Left hindlimb (tissue), 1 donor: Measurements from ENCODE around the gene LRTM1.

Experiments used
- DNase-seq: peaks from one replicate; pipeline ENCODE4 v3.0.0-alpha.2; 2018

Gene LRTM1

GRCh38 chr3:54928046-54928770, at the start of gene LRTM1:
Gene LRTM1, minus strand, starts transcription at chr3:54928059. Its CDS starts 148 bp downstream, at chr3:54927911.
- DNase-seq, result no peak

- DNase-seq, result no peak
These were observed 49.6 kb upstream of the LRTM1 start for GRCh38 chr3:54977439-54977838.

GRCh38 chr3:54970895-54971294, 43.0 kb upstream of the LRTM1 start:
- no peak for DNase-seq

GRCh38 chr3:54969652-54970051, 41.8 kb upstream of the LRTM1 start:
- no peak for DNase-seq

- no peak for DNase-seq
These were observed 40.8 kb upstream of the LRTM1 start for GRCh38 chr3:54968546-54969172.

- no peak for DNase-seq
These were observed 39.9 kb upstream of the LRTM1 start for GRCh38 chr3:54967731-54968161.

GRCh38 chr3:54966979-54967378, 39.1 kb upstream of the LRTM1 start:
- no peak for DNase-seq

GRCh38 chr3:54965746-54966145, 37.9 kb upstream of the LRTM1 start:
- DNase-seq, result no peak

GRCh38 chr3:54964081-54964480, 36.2 kb upstream of the LRTM1 start:
- DNase-seq, result no peak

- no peak for DNase-seq
These were observed 35.8 kb upstream of the LRTM1 start for GRCh38 chr3:54963641-54964040.

GRCh38 chr3:54962200-54962599, 34.3 kb upstream of the LRTM1 start:
- no peak for DNase-seq

GRCh38 chr3:54960701-54961100, 32.8 kb upstream of the LRTM1 start:
- no peak for DNase-seq

- no peak for DNase-seq
These were observed 32.2 kb upstream of the LRTM1 start for GRCh38 chr3:54960082-54960481.

GRCh38 chr3:54957711-54958110, 29.9 kb upstream of the LRTM1 start:
- DNase-seq, result no peak

- no peak for DNase-seq
These were observed 28.1 kb upstream of the LRTM1 start for GRCh38 chr3:54955941-54956340.

GRCh38 chr3:54955496-54955895, 27.6 kb upstream of the LRTM1 start:
- no peak for DNase-seq

GRCh38 chr3:54954521-54954920, 26.7 kb upstream of the LRTM1 start:
- DNase-seq, result no peak

GRCh38 chr3:54954022-54954421, 26.2 kb upstream of the LRTM1 start:
- no peak for DNase-seq

- peak; percentile 85 for DNase-seq
These were observed 23.5 kb upstream of the LRTM1 start for GRCh38 chr3:54951405-54951804.

GRCh38 chr3:54950391-54951003, 22.6 kb upstream of the LRTM1 start:
- DNase-seq, result no peak

- DNase-seq, result no peak
These were observed 21.7 kb upstream of the LRTM1 start for GRCh38 chr3:54949491-54950044.

- DNase-seq, result no peak
These were observed 14.0 kb upstream of the LRTM1 start for GRCh38 chr3:54941690-54942362.

- DNase-seq, result no peak
These were observed 13.1 kb upstream of the LRTM1 start for GRCh38 chr3:54940971-54941370.
